GM23338 (cell line): ENCODE measurements around the gene XPO6.

ENCODE experiments used
- CREB1 ChIP-seq: fragments of 250-450 bp; sonication (Bioruptor Pico); IDR thresholded peaks from 2 replicates; pipeline ENCODE4 v1.5.0; 2020; ENCODE audit warnings: low read depth, mild to moderate bottlenecking, moderate library complexity
- CTCF ChIP-seq, 2 experiments: fragments of 200-600 bp in 1 of 2; sonication (generic) in 1 of 2; conservative IDR thresholded peaks; 2 replicates each; pipeline versions ENCODE4 v1.5.1 to v1.6.1; 2016 to 2017; ENCODE audit warnings: antibody characterized with exemption in 2 of 2, low read depth in 2 of 2, mild to moderate bottlenecking in 2 of 2, moderate library complexity in 1 of 2
- ETS1 ChIP-seq: IDR thresholded peaks from 2 replicates; pipeline ENCODE4 v1.6.1; 2016; ENCODE audit warnings: antibody characterized with exemption
- EZH2 ChIP-seq: fragments of 200-600 bp; sonication (generic); IDR thresholded peaks from one replicate; pipeline ENCODE4 v1.8.0; 2017; ENCODE audit warnings: antibody characterized with exemption, mild to moderate bottlenecking, low read depth; ENCODE audit not compliant: unreplicated experiment
- POLR2AphosphoS5 ChIP-seq: IDR thresholded peaks from 2 replicates; pipeline ENCODE4 v1.6.1; 2016; ENCODE audit warnings: antibody characterized with exemption, low read depth
- REST ChIP-seq: IDR thresholded peaks from one replicate; pipeline ENCODE4 v1.6.1; 2018; ENCODE audit warnings: antibody characterized with exemption; ENCODE audit not compliant: unreplicated experiment

- no peak for TF ChIP-seq POLR2AphosphoS5
- TF ChIP-seq EZH2 = no peak
- no peak for TF ChIP-seq CTCF (conservative IDR thresholded peaks at IDR 0.05; ENCODE audit: low read depth in 2 of 2)
- TF ChIP-seq CREB1 (CRISPR knock-in tag) = no peak
- TF ChIP-seq REST = no peak
- TF ChIP-seq ETS1 = no peak
These were observed 47.5 kb upstream of the XPO6 start for GRCh38 chr16:28259091-28259780.
